HUES64 (cell line): ENCODE data around the gene HMCN1.

Experiments
- H3K27ac ChIP-seq: 2 replicates; pipeline ENCODE4 v1.7.0; 2013; ENCODE audit warnings: low read depth, low read length, inconsistent platforms
- H3K27me3 ChIP-seq: 2 replicates; pipeline ENCODE4 v1.6.1; 2013; ENCODE audit warnings: mild to moderate bottlenecking, low read length; ENCODE audit not compliant: insufficient read depth
- H3K36me3 ChIP-seq: 2 replicates; pipeline ENCODE4 v1.6.1; 2013; ENCODE audit warnings: mild to moderate bottlenecking, low read length; ENCODE audit not compliant: insufficient read depth
- H3K4me1 ChIP-seq: 2 replicates; pipeline ENCODE4 v1.6.1; 2013; ENCODE audit warnings: mild to moderate bottlenecking, low read length, moderate library complexity; ENCODE audit not compliant: insufficient read depth
- H3K4me3 ChIP-seq: 2 replicates; pipeline ENCODE4 v1.5.1; 2013; ENCODE audit warnings: mild to moderate bottlenecking, low read length, moderate library complexity
- H3K9ac ChIP-seq: 2 replicates; pipeline ENCODE4 v1.6.1; 2013; ENCODE audit warnings: mild to moderate bottlenecking, low read depth, low read length
- H3K9me3 ChIP-seq: 2 replicates; pipeline ENCODE4 v1.6.1; 2013; ENCODE audit warnings: low read depth, low read length; ENCODE audit not compliant: insufficient read depth
- WGBS: fragments of 150-250, 120-280 bp; methylation state at CpG from one replicate; pipeline ENCODE4 v1.1.7; 2013; ENCODE audit warnings: missing lambda C conversion rate; 5-methylcytosine and 5-hydroxymethylcytosine counted together

The HMCN1 gene

DNA sequence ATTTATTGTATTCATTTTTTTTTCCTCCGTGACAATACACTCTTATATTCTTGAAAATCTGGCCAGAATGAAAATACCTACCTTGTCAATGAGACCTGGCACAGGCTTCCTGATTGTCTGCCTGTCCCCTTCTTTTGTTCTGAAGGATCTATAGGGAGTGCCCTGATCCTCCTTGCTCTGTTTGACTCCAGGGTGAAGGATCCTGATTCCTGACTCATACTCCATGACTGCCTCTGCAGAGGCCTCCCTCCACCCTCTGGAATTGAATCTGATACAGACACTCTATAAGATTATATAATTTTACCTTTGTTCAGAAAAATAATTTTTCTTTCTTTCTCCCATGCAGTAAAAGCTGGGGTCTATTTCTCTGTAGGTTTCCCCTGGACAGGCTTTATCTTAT, 116.2 kb downstream of the HMCN1 start:
- H3K4me3 ChIP-seq = no peak overlapping the region
- no peak overlapping the region for H3K27ac ChIP-seq
- peaks cover 33% of the 10 kb centered on the region for H3K4me1 ChIP-seq
- 75% methylated on average over 1 of the region's 1 CpG for WGBS
- H3K27me3 ChIP-seq = no peaks in the 10 kb centered on the region
- no peaks in the 10 kb centered on the region for H3K9me3 ChIP-seq
- no peak overlapping the region for H3K9ac ChIP-seq
- H3K36me3 ChIP-seq = no peaks in the 10 kb centered on the region

DNA sequence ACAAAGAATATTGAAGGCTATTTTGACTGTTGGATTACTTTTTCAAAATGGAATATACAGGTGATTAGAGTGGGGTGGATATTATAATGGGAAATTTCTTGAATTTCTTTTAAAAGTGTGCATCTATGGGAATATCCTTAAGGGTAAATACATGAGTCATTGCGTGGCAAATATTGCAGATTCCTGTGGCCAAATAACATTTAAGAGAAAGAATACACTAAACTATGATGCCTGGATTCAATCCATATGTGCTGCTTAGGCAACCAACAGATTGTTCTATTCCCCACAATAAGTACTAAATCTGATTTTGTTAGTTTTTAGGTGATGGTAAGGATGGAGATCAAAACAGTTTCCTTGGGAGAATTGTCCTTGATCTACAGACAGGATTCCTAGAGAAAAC, 119.5 kb downstream of the HMCN1 start:
- H3K9ac ChIP-seq = no peak overlapping the region
- H3K4me3 ChIP-seq = no peak overlapping the region
- no peaks in the 10 kb centered on the region for H3K9me3 ChIP-seq
- no peaks in the 10 kb centered on the region for H3K27me3 ChIP-seq
- WGBS = 71% methylated on average over 1 of the region's 1 CpG
- H3K27ac ChIP-seq = no peak overlapping the region
- H3K4me1 ChIP-seq = peaks cover 31% of the 10 kb centered on the region
- H3K36me3 ChIP-seq = no peaks in the 10 kb centered on the region

DNA sequence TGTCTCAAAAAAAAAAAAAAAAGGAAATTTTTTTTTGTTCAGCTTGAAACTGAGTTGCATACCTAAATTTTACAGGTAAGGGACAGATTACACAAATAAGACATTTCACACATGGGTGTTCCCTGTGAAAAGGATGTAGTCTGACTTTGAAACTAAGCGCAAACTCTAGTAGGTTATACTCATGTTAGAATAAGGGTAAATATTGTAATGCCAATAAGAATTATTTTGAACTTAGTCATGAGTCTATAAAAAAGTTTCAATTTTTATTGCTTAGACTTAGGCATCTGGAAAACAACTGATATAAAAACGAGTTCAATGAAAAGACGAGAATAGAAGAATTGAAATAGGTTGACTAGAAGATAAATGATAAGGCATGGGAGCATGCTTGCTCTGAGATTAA, 122.3 kb downstream of the HMCN1 start:
- Histone ChIP-seq H3K9me3 (no peaks in the 10 kb centered on the region), H3K9ac (no peak overlapping the region), H3K36me3 (no peaks in the 10 kb centered on the region), H3K27ac (no peak overlapping the region), H3K4me1 (peaks cover 8% of the 10 kb centered on the region; the same call in 1 of the 2 replicates), H3K27me3 (no peaks in the 10 kb centered on the region), H3K4me3 (no peak overlapping the region)
- WGBS = 96% methylated on average over 3 of the region's 3 CpGs

- no peaks in the 10 kb centered on the region for H3K27me3 ChIP-seq
- H3K9ac ChIP-seq = no peak overlapping the region
- WGBS = 94% methylated on average over 2 of the region's 2 CpGs
- H3K9me3 ChIP-seq = no peaks in the 10 kb centered on the region
- H3K4me3 ChIP-seq = no peak overlapping the region
- H3K4me1 ChIP-seq = 0 out of 2 replicates have a peak, but pooled peaks cover 7% of the 10 kb centered on the region
- no peak overlapping the region for H3K27ac ChIP-seq
- no peaks in the 10 kb centered on the region for H3K36me3 ChIP-seq
Observed at GRCh38 chr1:185857442-185857841, 123.3 kb downstream of the HMCN1 start.

DNA sequence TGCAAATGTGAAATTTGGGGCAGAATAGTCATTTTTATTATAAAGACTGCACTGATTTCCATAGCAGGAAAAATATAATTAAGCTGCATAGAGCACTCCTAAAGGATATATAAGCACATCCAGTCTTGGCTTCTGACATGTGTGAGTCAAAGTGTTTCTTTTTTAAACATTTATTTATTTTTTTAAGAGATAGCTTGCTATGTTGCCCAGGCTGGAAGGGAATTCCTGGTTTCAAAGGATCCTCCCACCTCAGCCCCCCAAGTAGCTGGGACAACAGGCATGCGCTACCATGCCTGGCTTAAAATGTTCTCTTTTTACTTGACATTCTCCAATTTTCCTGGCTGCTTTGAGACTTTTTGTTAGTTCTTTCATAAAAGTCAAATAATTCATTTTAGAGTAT, 126.1 kb downstream of the HMCN1 start:
- WGBS = 91% methylated on average over 1 of the region's 1 CpG
- H3K27me3 ChIP-seq = no peaks in the 10 kb centered on the region
- H3K4me1 ChIP-seq = 0 out of 2 replicates have a peak, but pooled peaks cover 7% of the 10 kb centered on the region
- no peaks in the 10 kb centered on the region for H3K36me3 ChIP-seq
- no peaks in the 10 kb centered on the region for H3K9me3 ChIP-seq
- H3K4me3 ChIP-seq = no peak overlapping the region
- H3K9ac ChIP-seq = no peak overlapping the region
- no peak overlapping the region for H3K27ac ChIP-seq

- H3K4me3 ChIP-seq = no peak overlapping the region
- H3K27ac ChIP-seq = no peak overlapping the region
- no peaks in the 10 kb centered on the region for H3K9me3 ChIP-seq
- no peaks in the 10 kb centered on the region for H3K36me3 ChIP-seq
- WGBS = 86% methylated on average over 1 of the region's 1 CpG
- no peak overlapping the region for H3K9ac ChIP-seq
- no peaks in the 10 kb centered on the region for H3K27me3 ChIP-seq
- 0 out of 2 replicates have a peak, but pooled peaks cover 7% of the 10 kb centered on the region for H3K4me1 ChIP-seq
Observed at GRCh38 chr1:185860859-185861258, 126.7 kb downstream of the HMCN1 start.

- no peaks in the 10 kb centered on the region for H3K9me3 ChIP-seq
- H3K4me3 ChIP-seq = no peak overlapping the region
- H3K9ac ChIP-seq = no peak overlapping the region
- no peak overlapping the region for H3K27ac ChIP-seq
- 0 out of 2 replicates have a peak, but pooled peaks cover 7% of the 10 kb centered on the region for H3K4me1 ChIP-seq
- H3K27me3 ChIP-seq = no peaks in the 10 kb centered on the region
- H3K36me3 ChIP-seq = no peaks in the 10 kb centered on the region
Observed at GRCh38 chr1:185861630-185862029, 127.4 kb downstream of the HMCN1 start.

DNA sequence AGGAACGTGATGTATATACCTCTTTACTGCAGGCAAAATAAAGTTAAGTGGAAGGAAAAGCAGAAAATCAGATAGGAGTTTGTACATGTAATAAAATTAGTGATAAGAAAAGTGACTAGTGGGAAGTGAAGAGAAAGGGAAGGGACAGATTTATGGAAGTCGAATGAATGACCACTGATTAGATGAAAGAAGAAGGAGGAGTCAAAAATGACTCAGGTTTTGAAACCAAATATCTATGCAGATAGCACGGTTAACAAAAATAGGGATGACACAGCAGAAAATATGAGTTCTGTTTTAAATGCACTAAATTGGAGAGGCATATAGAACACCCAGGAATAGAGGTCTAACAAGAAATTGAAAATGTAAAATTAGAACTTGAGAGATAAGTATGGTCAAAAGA, 128.0 kb downstream of the HMCN1 start:
- Histone ChIP-seq H3K9me3 (no peaks in the 10 kb centered on the region), H3K27ac (no peak overlapping the region), H3K4me3 (no peak overlapping the region), H3K4me1 (0 out of 2 replicates have a peak, but pooled peaks cover 7% of the 10 kb centered on the region), H3K27me3 (no peaks in the 10 kb centered on the region), H3K36me3 (no peaks in the 10 kb centered on the region), H3K9ac (no peak overlapping the region)
- 83% methylated on average over 3 of the region's 3 CpGs for WGBS

GRCh38 chr1:185864331-185864730, 130.1 kb downstream of the HMCN1 start:
- no peak overlapping the region for H3K27ac ChIP-seq
- no peak overlapping the region for H3K9ac ChIP-seq
- H3K27me3 ChIP-seq = no peaks in the 10 kb centered on the region
- no peaks in the 10 kb centered on the region for H3K9me3 ChIP-seq
- H3K4me1 ChIP-seq = 0 out of 2 replicates have a peak, but pooled peaks cover 4% of the 10 kb centered on the region
- WGBS = 93% methylated on average over 5 of the region's 5 CpGs
- no peak overlapping the region for H3K4me3 ChIP-seq
- H3K36me3 ChIP-seq = no peaks in the 10 kb centered on the region

- Histone ChIP-seq H3K27me3 (no peaks in the 10 kb centered on the region), H3K4me3 (no peak overlapping the region), H3K36me3 (no peaks in the 10 kb centered on the region), H3K4me1 (0 out of 2 replicates have a peak, but pooled peaks cover 5% of the 10 kb centered on the region), H3K9me3 (no peaks in the 10 kb centered on the region), H3K27ac (no peak overlapping the region), H3K9ac (no peak overlapping the region)
- 95% methylated on average over 2 of the region's 2 CpGs for WGBS
Observed at GRCh38 chr1:185864889-185865517, 130.8 kb downstream of the HMCN1 start.

- Histone ChIP-seq H3K4me1 (peaks cover 7% of the 10 kb centered on the region; the same call in 1 of the 2 replicates), H3K36me3 (no peaks in the 10 kb centered on the region), H3K27ac (no peak overlapping the region), H3K9me3 (no peaks in the 10 kb centered on the region), H3K4me3 (no peak overlapping the region), H3K9ac (no peak overlapping the region), H3K27me3 (no peaks in the 10 kb centered on the region)
- WGBS = 100% methylated on average over 2 of the region's 2 CpGs
Observed at GRCh38 chr1:185869590-185869989, 135.4 kb downstream of the HMCN1 start.
